HG03159 (cell line): Measurements from ENCODE around the gene SALL4.
"Not testable (repeated sequence)": the region's sequence is repeated elsewhere in the genome, so short reads cannot be mapped to it uniquely, and the experiment has no call there.

Source experiments
- ATAC-seq: cut with Tn5 transposase; IDR thresholded peaks from one replicate; pipeline ENCODE4 v1.9.1; 2021; ENCODE audit warnings: mild to moderate bottlenecking, moderate library complexity; ENCODE audit not compliant: unreplicated experiment

SALL4 gene

GRCh38 chr20:51803148-51803854 is 980 bp upstream of the SALL4 start:
- ATAC-seq = no peak

- no peak for ATAC-seq
Measured at GRCh38 chr20:51801823-51802123, 548 bp downstream of the SALL4 start.

GRCh38 chr20:51801122-51801822 is 1.0 kb downstream of the SALL4 start:
- ATAC-seq = no peak

GRCh38 chr20:51800872-51801121 is 1.5 kb downstream of the SALL4 start:
- no peak for ATAC-seq

- ATAC-seq = peak; percentile 68
Measured at GRCh38 chr20:51800060-51800871, 2.1 kb downstream of the SALL4 start.

- no peak for ATAC-seq
Measured at GRCh38 chr20:51799401-51799860, 2.9 kb downstream of the SALL4 start.

GRCh38 chr20:51797357-51798025 is 4.8 kb downstream of the SALL4 start:
- no peak for ATAC-seq

- no peak for ATAC-seq
Measured at GRCh38 chr20:51796340-51796739, 6.0 kb downstream of the SALL4 start.

- ATAC-seq = no peak
Measured at GRCh38 chr20:51792960-51793359, 9.4 kb downstream of the SALL4 start.

GRCh38 chr20:51791626-51792025 is 10.7 kb downstream of the SALL4 start:
- ATAC-seq = no peak

- no peak for ATAC-seq
Measured at GRCh38 chr20:51790256-51790655, 12.1 kb downstream of the SALL4 start.

GRCh38 chr20:51789434-51789833 is 12.9 kb downstream of the SALL4 start:
- ATAC-seq = no peak

- ATAC-seq = no peak
Measured at GRCh38 chr20:51788822-51789221, 13.5 kb downstream of the SALL4 start.

- no peak for ATAC-seq
Measured at GRCh38 chr20:51784299-51784698, 18.0 kb downstream of the SALL4 start.

- not testable (repeated sequence) for ATAC-seq
Measured at GRCh38 chr20:51778229-51778759, 24.0 kb downstream of the SALL4 start.

GRCh38 chr20:51775241-51775640 is 27.1 kb downstream of the SALL4 start:
- no peak for ATAC-seq

- no peak for ATAC-seq
Measured at GRCh38 chr20:51772236-51772635, 30.1 kb downstream of the SALL4 start.

GRCh38 chr20:51769976-51770615 is 32.2 kb downstream of the SALL4 start:
- ATAC-seq = no peak

- no peak for ATAC-seq
Measured at GRCh38 chr20:51768759-51769517, 33.4 kb downstream of the SALL4 start.
